SHP77 treated with DMSO at 0.1 percent for 48 hours (cell line): Measurements from ENCODE around the gene ACOT2.
"Not testable (repeated sequence)": the region's sequence is repeated elsewhere in the genome, so short reads cannot be mapped to it uniquely, and the experiment has no call there.

Source experiments
- DNase-seq: peaks from one replicate; lab custom pipeline; 2025; lab: John Stamatoyannopoulos, UW

Gene ACOT2, protein sequence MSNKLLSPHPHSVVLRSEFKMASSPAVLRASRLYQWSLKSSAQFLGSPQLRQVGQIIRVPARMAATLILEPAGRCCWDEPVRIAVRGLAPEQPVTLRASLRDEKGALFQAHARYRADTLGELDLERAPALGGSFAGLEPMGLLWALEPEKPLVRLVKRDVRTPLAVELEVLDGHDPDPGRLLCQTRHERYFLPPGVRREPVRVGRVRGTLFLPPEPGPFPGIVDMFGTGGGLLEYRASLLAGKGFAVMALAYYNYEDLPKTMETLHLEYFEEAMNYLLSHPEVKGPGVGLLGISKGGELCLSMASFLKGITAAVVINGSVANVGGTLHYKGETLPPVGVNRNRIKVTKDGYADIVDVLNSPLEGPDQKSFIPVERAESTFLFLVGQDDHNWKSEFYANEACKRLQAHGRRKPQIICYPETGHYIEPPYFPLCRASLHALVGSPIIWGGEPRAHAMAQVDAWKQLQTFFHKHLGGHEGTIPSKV

DNA sequence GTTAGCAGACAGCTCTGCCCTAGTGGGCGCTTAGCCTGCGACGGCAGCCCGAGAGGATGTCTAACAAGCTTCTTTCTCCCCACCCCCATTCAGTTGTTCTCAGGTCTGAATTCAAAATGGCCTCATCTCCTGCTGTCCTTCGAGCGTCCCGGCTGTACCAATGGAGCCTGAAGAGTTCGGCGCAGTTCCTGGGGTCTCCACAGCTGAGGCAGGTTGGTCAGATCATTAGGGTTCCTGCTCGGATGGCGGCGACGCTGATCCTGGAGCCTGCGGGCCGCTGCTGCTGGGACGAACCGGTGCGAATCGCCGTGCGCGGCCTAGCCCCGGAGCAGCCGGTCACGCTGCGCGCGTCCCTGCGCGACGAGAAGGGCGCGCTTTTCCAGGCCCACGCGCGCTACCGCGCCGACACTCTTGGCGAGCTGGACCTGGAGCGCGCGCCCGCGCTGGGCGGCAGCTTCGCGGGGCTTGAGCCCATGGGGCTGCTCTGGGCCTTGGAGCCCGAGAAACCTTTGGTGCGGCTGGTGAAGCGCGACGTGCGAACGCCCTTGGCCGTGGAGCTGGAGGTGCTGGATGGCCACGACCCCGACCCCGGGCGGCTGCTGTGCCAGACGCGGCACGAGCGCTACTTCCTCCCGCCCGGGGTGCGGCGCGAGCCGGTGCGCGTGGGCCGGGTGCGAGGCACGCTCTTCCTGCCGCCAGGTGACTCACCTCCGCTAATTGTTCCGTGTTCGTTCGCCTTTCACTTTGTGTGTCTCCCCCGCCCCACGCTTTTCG lies at the start of gene ACOT2:
Gene ACOT2, plus strand, starts transcription at position 29 of the 774 bp plus-strand sequence. Its CDS starts 28 bp downstream, at position 57.
- DNase-seq: peak; percentile 42

DNA sequence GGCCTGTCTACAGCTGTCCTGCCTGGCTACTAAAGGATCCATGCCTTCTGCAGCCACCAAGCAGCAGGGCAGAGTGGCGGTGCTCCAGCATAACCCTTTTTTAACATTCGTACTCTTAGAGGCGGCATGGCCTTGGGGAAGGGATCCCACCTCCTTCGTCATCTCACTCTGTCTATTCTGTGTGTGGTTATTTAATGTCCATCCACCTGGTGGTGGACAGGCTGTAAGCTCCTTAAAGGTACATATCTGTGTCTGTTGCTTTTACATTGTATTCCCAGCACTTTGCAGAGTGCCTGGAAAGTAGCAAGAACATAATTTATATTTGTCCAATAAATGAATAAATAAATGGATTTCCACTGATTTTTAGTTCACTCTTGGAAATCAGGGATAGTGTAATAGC lies 47.8 kb upstream of the ACOT2 start:
- DNase-seq: no peak

DNA sequence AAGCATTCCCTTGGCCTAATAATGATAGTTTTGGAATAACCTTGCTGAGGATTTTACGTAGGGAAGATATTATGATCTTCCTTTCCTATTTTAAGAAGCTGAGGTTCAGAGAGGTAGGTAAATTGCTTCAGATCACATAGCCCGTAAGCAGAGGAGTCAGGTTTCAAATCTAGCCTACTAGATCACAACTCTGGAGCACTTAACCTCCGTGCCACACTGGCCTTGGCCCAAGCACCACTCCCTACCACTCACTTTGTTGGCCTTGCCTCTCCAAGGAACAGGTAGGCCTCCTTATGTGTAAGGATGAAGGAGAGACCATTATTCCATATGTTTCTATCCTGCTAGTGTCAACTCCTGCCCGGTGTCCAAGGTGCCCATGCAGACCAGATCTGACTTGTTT lies 44.5 kb upstream of the ACOT2 start:
- no peak for DNase-seq

DNA sequence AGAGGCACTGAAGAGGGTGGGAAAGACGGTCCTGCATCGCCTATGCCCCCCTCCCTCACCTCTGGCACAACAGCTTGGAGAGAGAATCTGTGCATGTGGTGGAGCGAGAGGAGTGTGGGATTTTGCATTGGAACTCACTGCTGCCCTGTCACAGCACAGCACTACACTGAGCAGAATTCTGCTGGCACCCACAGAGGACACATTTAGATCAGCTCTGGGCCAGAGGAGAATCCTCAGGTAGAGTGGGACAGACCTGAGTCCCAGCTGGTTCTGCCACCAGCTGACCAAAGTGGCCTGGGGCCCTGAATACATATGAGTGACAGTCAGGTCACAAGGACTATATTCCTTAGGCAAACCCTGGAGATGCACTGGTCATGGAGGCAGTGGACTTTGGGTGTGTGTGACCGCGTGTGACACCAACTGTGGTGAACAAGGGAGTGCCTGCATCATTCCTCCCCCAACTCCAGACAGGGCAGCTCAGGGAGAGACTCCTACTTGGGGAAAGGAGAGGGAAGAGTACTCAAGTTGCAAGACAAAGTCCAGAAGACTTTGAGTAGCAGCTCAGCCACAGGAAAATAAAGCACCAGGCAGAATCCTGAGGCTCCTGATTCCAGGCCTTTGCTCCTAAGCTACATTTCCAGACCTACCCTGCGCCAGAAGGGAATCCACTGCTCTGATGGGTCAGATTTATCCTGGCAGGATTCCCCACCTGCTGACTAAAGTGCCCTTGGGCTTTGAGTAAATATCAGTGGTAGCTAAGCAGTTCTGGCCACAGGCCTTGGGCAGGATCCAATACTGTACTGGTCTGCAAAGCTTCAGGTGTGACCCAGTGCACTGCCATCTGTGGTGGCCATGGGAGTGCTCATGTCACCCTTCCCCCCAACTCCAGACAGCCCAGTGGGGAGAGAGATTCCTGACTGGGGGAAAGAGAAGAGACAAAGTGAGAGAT lies 42.7 kb upstream of the ACOT2 start:
- no peak for DNase-seq

DNA sequence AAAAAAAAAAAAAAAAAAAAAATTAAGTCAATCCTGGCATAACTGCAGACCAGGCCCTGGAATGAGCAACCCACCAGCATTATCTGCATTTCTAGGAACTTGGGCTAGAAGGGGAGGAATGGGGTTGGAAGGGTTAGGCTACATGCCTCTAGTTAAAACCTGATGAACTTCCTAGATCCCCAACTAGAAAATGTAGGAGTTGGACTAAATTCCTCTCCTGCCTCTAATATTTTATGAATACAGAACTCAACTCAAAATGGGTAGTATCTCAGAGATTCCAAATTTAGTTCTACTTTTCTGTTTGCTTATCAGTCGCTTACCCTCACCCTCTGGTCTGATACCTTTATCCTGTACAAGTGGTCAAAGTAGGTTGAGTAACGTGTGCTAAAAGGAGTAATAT lies 39.7 kb upstream of the ACOT2 start:
- DNase-seq: not testable (repeated sequence)

GRCh38 chr14:73531971-73532370 lies 37.0 kb upstream of the ACOT2 start:
- DNase-seq: not testable (repeated sequence)

DNA sequence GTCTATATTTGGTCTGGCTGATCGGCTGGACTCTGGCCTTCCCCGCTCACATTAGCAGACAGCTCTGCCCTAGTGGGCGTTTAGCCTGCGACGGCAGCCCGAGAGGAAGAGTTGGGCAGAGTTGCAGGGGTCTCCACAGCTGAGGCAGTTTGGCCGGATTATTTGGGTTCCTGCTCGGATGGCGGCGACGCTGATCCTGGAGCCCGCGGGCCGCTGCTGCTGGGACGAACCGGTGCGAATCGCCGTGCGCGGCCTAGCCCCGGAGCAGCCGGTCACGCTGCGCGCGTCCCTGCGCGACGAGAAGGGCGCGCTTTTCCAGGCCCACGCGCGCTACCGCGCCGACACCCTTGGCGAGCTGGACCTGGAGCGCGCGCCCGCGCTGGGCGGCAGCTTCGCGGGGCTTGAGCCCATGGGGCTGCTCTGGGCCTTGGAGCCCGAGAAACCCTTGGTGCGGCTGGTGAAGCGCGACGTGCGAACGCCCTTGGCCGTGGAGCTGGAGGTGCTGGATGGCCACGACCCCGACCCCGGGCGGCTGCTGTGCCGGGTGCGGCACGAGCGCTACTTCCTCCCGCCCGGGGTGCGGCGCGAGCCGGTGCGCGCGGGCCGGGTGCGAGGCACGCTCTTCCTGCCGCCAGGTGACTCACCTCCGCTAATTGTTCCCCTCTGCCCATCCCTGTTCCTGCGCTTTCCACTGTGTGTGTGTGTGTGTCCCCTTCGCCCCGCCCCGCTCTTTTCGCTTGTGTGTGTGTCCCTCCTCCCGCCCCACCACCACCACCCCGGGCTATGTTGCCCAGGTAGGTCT lies 31.6 kb upstream of the ACOT2 start:
- DNase-seq: not testable (repeated sequence)

DNA sequence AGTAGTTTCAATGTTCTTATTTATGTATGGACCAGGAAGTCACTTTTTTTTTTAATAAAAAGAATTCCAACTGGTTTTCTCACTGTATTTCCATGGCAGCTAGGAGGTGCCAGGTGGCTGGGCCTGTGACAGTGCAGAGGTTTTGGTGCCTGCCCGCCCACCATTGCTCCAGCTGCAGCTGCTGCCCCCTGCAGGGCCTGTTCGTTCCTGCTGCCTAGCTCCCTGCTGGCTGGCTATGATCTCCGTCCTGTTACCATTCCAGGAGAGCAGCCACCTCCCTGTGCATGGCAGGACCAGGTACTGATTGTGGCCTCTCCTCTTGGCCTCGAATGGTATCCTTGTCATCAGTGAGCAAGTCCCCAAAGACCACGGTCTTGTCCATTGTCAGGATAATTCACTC lies 30.0 kb upstream of the ACOT2 start:
- peak; percentile 10 for DNase-seq

- not testable (repeated sequence) for DNase-seq
These were observed 26.1 kb upstream of the ACOT2 start for GRCh38 chr14:73542961-73543360.

- DNase-seq: not testable (repeated sequence)
These were observed 23.7 kb upstream of the ACOT2 start for GRCh38 chr14:73545353-73545752.

DNA sequence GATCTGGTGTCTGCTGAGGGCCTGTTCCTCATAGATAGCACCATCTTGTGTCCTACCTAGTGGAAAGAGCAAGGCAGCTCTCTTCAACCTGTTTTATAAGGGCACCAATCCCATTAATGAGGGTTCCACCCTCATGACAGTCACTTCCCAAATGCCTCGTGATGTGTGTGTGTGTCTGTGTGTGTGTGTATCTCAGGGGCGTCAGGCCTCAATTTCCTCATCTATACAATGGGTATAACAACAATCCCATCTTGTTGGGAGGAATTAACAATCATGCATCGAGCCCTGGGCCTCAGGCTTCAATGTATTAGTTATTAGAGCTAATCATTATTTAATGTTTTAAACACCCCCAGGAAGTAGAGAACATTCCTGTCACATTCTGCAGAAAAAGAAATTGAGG lies 19.9 kb upstream of the ACOT2 start:
- not testable (repeated sequence) for DNase-seq

GRCh38 chr14:73549889-73550524 lies 19.0 kb upstream of the ACOT2 start:
- DNase-seq: not testable (repeated sequence)

DNA sequence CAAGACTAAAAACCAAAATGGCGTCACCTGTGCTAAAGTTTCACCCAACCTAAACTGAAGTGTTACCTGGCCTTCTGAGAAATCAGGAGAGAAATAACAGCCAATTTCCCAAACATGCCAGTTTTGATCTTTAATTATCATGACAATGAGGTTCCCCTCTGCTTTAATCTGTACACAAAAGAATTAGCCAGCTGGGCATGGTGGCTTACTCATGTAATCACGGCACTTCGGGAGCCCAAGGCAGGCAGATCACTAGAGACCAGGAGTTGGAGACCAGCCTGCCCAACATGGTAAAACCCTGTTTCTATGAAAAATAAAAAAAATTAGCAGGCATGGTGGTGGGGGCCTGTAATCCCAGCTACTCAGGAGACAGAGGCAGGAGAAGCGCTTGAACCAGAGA lies 15.2 kb upstream of the ACOT2 start:
- DNase-seq: no peak

DNA sequence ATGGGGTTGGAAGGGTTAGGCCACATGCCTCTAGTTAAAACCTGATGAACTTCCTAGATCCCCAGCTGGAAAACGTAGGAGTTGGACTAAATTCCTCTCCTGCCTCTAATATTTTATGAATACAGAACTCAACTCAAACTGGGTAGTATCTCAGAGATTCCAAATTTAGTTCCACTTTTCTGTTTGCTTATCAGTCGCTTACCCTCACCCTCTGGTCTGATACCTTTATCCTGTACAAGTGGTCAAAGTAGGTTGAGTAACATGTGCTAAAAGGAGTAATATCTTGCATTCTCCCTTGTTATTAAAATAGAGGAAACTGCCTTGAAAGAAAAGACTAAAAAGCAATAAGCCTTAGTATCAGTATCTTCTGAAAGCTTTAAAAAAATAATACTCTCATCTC lies 11.8 kb upstream of the ACOT2 start:
- DNase-seq: not testable (repeated sequence)

GRCh38 chr14:73558238-73558637 lies 10.8 kb upstream of the ACOT2 start:
- not testable (repeated sequence) for DNase-seq

DNA sequence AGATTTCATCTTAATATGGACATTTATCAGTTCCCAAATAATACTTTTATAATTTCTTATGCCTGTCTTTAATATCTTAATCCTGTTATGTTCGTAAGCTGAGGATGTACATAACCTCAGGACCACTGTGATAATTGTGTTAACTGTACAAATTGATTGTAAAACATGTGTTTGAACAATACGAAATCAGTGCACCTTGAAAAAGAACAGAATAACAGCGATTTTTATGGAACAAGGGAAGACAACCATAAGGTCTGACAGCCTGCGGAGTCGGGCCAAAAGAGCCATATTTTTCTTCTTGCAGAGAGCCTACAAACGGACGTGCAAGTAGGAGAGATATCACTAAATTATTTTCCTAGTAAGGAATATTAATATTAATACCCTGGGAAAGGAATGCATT lies 6.8 kb upstream of the ACOT2 start:
- DNase-seq: not testable (repeated sequence)

GRCh38 chr14:73562696-73563095 lies 6.3 kb upstream of the ACOT2 start:
- DNase-seq: not testable (repeated sequence)

GRCh38 chr14:73566431-73566830 lies 2.6 kb upstream of the ACOT2 start:
- not testable (repeated sequence) for DNase-seq

DNA sequence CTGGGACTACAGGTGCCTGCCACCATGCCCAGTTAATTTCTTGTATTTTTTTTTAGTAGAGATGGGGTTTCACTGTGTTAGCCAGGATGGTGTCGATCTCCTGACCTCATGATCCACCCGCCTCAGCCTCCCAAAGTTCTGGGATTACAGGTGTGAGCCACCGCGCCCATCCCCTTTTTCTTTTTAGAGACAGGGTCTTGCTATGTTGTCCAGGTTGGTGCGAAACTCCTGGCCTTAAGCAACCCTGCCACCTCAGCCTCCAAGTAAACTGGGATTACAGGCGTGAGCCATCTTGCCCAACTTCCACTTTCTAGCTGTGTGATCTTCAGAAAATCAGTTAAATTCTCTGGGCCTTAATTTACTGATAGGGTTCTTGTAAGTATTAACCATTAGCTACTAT lies 2.1 kb upstream of the ACOT2 start:
- not testable (repeated sequence) for DNase-seq

- no peak for DNase-seq
These were observed 1.7 kb upstream of the ACOT2 start for GRCh38 chr14:73567358-73567757.
